NCI-H1092 (cell line): ENCODE results near the gene PCDHGB1.
"Not testable (repeated sequence)": the region's sequence is repeated elsewhere in the genome, so short reads cannot be mapped to it uniquely, and the experiment has no call there.

ENCODE experiments used
- DNase-seq: peaks from one replicate; lab custom pipeline; 2025; lab: John Stamatoyannopoulos, UW

PCDHGB1 gene

GRCh38 chr5:141346017-141346416 is 3.9 kb upstream of the PCDHGB1 start:
- not testable (repeated sequence) for DNase-seq

GRCh38 chr5:141351591-141351990 is 1.7 kb downstream of the PCDHGB1 start:
- no peak for DNase-seq

GRCh38 chr5:141354900-141355469 is 5.1 kb downstream of the PCDHGB1 start, which contains the start of gene PCDHGA4:
Gene PCDHGA4 (plus strand): TSS chr5:141355021. CDS start chr5:141355108, 87 bp downstream.
- no peak for DNase-seq

GRCh38 chr5:141355641-141356040 is 5.7 kb downstream of the PCDHGB1 start:
- no peak for DNase-seq

GRCh38 chr5:141356133-141356532 is 6.2 kb downstream of the PCDHGB1 start:
- no peak for DNase-seq

GRCh38 chr5:141356950-141357349 is 7.1 kb downstream of the PCDHGB1 start:
- DNase-seq: no peak

GRCh38 chr5:141359790-141360426 is 10.0 kb downstream of the PCDHGB1 start, which contains the start of gene PCDHGB2:
Gene PCDHGB2 (plus strand): TSS chr5:141359994. CDS start chr5:141360136, 142 bp downstream.
- DNase-seq: no peak

- DNase-seq: no peak
Measured at GRCh38 chr5:141360685-141361084, 10.8 kb downstream of the PCDHGB1 start.

GRCh38 chr5:141362719-141363118 is 12.8 kb downstream of the PCDHGB1 start:
- DNase-seq: no peak

- no peak for DNase-seq
Measured at GRCh38 chr5:141363952-141364660, 14.2 kb downstream of the PCDHGB1 start, which contains the start of gene PCDHGA5. Gene PCDHGA5 (plus strand): TSS chr5:141364162. CDS start chr5:141364331, 169 bp downstream.

GRCh38 chr5:141366016-141366896 is 16.4 kb downstream of the PCDHGB1 start:
- no peak for DNase-seq

- no peak for DNase-seq
Measured at GRCh38 chr5:141369994-141370848, 20.3 kb downstream of the PCDHGB1 start, which contains the start of gene PCDHGB3. Gene PCDHGB3 (plus strand): TSS chr5:141370242. CDS start chr5:141370395, 153 bp downstream.

GRCh38 chr5:141371572-141372475 is 21.9 kb downstream of the PCDHGB1 start:
- no peak for DNase-seq

- no peak for DNase-seq
Measured at GRCh38 chr5:141373673-141374317, 23.9 kb downstream of the PCDHGB1 start, which contains the start of gene PCDHGA6. Gene PCDHGA6 (plus strand): TSS chr5:141373891. CDS start chr5:141374084, 193 bp downstream.

GRCh38 chr5:141374627-141375026 is 24.7 kb downstream of the PCDHGB1 start:
- DNase-seq: no peak

GRCh38 chr5:141375444-141376155 is 25.7 kb downstream of the PCDHGB1 start:
- not testable (repeated sequence) for DNase-seq

GRCh38 chr5:141382469-141383294 is 32.8 kb downstream of the PCDHGB1 start, which contains the start of gene PCDHGA7:
Gene PCDHGA7 (plus strand): TSS chr5:141382742. CDS start chr5:141382900, 158 bp downstream.
- DNase-seq: no peak
